Stimulated activated CD4-positive, alpha-beta T cell treated with anti-CD3 and anti-CD28 coated beads, TNF-alpha, amount 100 ng/mL, for 24 hours (primary cell): ENCODE data around the gene EPGN.
A peak's percentile ranks its signal among the peaks of the same experiment; 100 is the strongest.
"Not testable (repeated sequence)": the region's sequence is repeated elsewhere in the genome, so short reads cannot be mapped to it uniquely, and the experiment has no call there.

Experiments
- DNase-seq, 3 experiments: peaks; one replicate each; pipeline ENCODE4 v3.0.0-alpha.2; 2020; ENCODE audit warnings: low read depth in 3 of 3

The EPGN gene

GRCh38 chr4:74339501-74339900 lies 31.2 kb downstream of the EPGN start:
- no peak for DNase-seq

GRCh38 chr4:74340421-74340820 lies 32.2 kb downstream of the EPGN start:
- DNase-seq: not testable (repeated sequence)

GRCh38 chr4:74344031-74344430 lies 35.8 kb downstream of the EPGN start:
- DNase-seq: no peak

GRCh38 chr4:74353858-74354257 lies 45.6 kb downstream of the EPGN start:
- no peak for DNase-seq

- DNase-seq: no peak
These were observed 49.7 kb downstream of the EPGN start for GRCh38 chr4:74357965-74358364.

- no peak for DNase-seq
These were observed 53.4 kb downstream of the EPGN start for GRCh38 chr4:74361671-74362070.

- no peak for DNase-seq
These were observed 54.1 kb downstream of the EPGN start for GRCh38 chr4:74362347-74362746.

GRCh38 chr4:74364256-74364651 lies 56.0 kb downstream of the EPGN start:
- no peak for DNase-seq

- peak in 1 of 3 experiments; percentile 9 for DNase-seq
These were observed 56.6 kb downstream of the EPGN start, which contains the start of gene EREG for GRCh38 chr4:74364652-74365491. Gene EREG, plus strand, starts transcription at chr4:74365145. Its CDS starts 164 bp downstream, at chr4:74365309.

GRCh38 chr4:74365761-74366160 lies 57.5 kb downstream of the EPGN start:
- DNase-seq: no peak
